22Rv1 (cell line): Measurements from ENCODE around the gene AADAT.
"Not testable (repeated sequence)": the region's sequence is repeated elsewhere in the genome, so short reads cannot be mapped to it uniquely, and the experiment has no call there.

ENCODE experiments used
- CTCF ChIP-seq: fragments of 450-650 bp; IDR thresholded peaks from 2 replicates; pipeline ENCODE4 v1.5.1; 2017; ENCODE audit warnings: mild to moderate bottlenecking
- ZFX ChIP-seq: fragments of 450-650 bp; IDR thresholded peaks from 2 replicates; pipeline ENCODE4 v1.6.1; 2017; ENCODE audit warnings: antibody characterized with exemption, borderline replicate concordance

DNA sequence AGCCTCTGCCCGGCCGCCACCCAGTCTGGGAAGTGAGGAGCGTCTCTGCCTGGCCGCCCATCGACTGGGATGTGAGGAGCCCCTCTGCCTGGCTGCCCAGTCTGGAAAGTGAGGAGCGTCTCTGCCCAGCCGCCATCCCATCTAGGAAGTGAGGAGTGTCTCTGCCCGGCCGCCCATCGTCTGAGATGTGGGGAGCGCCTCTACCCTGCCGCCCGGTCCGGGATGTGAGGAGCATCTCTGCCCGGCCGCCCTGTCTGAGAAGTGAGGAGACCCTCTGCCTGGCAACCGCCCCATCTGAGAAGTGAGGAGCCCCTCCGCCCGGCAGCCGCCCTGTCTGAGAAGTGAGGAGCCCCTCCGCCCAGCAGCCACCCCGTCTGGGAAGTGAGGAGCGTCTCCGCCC, 43.6 kb downstream of the AADAT start:
- not testable (repeated sequence) for TF ChIP-seq CTCF, ZFX
